DMS53 treated with DMSO at 0.1 percent for 48 hours (cell line): ENCODE measurements around the gene PDZK1.
"Not testable (repeated sequence)": the region's sequence is repeated elsewhere in the genome, so short reads cannot be mapped to it uniquely, and the experiment has no call there.

Experiments used
- DNase-seq: peaks from one replicate; lab custom pipeline; 2025; ENCODE audit not compliant: unreplicated experiment; lab: John Stamatoyannopoulos, UW

PDZK1 gene

DNA sequence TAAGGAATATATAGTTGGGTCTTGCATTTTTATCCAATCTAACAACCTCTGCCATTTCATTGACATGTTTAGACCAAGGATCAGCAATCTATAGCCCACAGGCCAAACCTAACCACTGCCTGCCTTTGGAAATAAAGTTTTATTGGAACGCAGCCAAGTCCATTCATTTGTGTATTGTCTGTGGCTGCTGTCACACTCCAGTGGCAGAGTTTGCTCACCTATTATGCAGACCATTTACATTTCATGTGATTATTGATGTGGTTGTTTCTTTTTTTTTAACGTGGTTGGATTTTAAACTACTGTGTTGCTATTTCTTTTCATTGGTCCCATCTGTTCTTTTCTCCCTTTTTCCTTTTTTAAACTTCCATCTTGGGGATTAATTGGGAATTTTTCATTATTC lies 44.7 kb downstream of the PDZK1 start:
- peak; percentile 62 for DNase-seq

DNA sequence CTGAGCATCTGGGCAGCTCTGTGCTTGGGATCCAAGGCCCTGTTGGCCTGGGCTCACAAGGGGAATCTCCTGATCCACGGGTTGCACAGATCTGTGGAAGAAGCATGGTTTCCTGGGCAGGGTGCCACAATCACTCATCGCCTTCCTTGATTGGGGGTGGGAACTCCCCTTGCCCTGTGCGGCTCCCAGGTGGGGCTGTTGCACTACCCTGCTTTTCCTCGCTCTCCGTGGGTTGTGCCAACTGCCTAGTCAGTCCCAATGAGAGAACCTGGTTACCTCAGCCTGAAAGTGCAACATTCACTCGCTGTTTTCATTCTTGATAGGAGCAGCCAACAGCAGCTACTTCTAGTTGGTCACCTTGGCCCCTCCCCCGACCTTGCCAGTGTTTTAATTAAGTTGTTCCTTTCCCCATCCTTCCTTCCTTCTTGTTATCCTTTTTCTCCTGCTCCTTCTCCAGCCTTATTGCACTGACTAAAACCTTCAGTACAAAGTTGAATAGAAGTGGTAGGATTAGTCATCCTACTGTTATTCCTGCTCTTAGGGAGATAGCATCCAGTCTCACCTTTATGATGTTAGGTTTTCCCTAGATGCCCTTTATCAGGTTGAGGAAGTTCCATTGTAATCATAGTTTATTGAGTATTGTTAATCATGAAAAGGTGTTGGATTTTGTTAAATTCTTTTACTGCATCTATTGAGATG lies 50.8 kb downstream of the PDZK1 start:
- not testable (repeated sequence) for DNase-seq

DNA sequence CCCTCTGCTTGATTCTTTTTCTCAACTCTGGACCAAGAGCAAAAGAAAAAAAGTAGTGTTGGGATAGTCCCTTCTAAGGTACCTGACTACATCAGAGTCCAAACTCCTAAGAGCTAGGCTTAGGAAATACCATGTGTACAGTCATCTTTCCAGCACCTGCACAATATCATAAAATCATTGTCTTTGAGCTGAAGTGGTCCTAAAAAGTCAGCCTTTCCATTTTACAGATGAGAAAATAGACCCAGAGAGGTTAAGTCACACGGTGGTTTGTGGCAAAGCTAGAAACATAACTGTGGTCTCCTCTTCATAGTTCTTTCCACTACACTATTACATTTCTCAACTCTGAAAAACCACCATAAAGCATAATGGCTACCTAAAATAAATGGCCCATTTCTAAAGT lies 63.2 kb downstream of the PDZK1 start:
- DNase-seq: not testable (repeated sequence)

DNA sequence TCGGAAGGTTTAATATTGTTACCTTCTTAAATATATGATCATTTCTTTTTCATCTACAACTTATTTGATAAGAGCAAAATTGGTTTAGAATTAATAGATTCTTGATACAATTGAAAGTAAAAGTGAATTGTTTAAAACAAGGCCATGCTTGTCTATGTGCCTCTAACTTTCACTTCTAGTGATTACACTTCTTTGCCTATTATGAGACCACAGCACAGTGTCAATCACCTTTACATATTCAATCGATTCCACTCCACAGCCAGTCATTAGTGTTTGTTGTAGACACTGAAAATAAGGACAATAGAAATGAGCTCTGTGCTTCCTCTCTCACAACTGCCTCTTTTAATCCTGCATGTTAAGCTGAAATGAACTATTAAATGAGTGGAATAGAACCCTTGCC lies 65.3 kb downstream of the PDZK1 start:
- DNase-seq: not testable (repeated sequence)

DNA sequence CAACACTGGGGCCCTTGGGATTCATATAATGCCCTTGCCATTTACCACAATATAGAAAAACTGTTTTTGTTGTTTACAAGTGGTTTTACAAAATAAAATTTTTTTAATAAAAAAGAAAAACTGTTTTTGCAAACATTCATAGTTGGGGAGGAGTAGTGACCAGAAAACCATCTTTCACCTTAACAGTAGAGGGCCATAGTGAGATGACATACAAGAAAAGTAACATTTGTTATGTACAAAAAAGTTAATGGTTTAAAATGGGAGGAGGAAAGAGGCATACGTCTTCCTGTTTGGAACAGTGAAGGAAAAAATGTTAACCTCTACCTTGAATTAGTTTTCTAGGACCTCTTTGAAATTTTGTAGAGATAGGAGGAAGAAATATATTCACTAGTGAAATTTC lies 70.9 kb downstream of the PDZK1 start:
- DNase-seq: not testable (repeated sequence)

DNA sequence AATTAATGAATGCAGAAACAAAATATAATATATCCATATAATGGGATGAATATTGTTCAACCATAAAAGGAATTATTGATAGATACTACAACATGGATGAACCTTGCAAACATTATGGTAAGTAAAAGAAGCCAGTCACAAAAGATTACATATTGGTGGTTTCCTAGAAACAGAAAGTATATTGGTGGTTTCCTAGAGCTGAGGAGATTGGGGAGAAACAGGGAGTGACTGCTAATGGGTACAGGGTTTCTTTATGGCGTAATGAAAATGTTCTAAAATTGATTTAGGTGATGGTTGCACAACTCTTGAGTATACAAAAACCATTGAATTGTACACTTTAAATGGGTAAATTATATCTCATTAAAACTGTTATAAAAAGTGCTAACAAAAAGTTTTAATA lies 85.0 kb downstream of the PDZK1 start:
- DNase-seq: not testable (repeated sequence)
